GM19238 (cell line): Measurements from ENCODE around the gene GRM5.

Experiments used
- DNase-seq: peaks from one replicate; pipeline ENCODE4 v3.0.0; 2011; ENCODE audit warnings: low spot score; ENCODE audit not compliant: insufficient read length

The GRM5 gene

GRCh38 chr11:88619656-88620385, 446.0 kb downstream of the GRM5 start:
- no peak for DNase-seq

GRCh38 chr11:88619071-88619425, 446.7 kb downstream of the GRM5 start:
- no peak for DNase-seq

GRCh38 chr11:88618327-88619070, 447.3 kb downstream of the GRM5 start:
- no peak for DNase-seq

GRCh38 chr11:88617226-88617625, 448.6 kb downstream of the GRM5 start:
- no peak for DNase-seq

GRCh38 chr11:88604260-88604659, 461.5 kb downstream of the GRM5 start:
- DNase-seq, result no peak

GRCh38 chr11:88603091-88603867, 462.5 kb downstream of the GRM5 start:
- DNase-seq, result no peak

- no peak for DNase-seq
These were observed 468.4 kb downstream of the GRM5 start for GRCh38 chr11:88597387-88597786.

- no peak for DNase-seq
These were observed 469.0 kb downstream of the GRM5 start for GRCh38 chr11:88596786-88597185.

- no peak for DNase-seq
These were observed 471.4 kb downstream of the GRM5 start for GRCh38 chr11:88594274-88594950.

GRCh38 chr11:88590361-88590760, 475.4 kb downstream of the GRM5 start:
- no peak for DNase-seq

GRCh38 chr11:88583251-88583650, 482.5 kb downstream of the GRM5 start:
- no peak for DNase-seq

- DNase-seq, result no peak
These were observed 486.3 kb downstream of the GRM5 start for GRCh38 chr11:88579466-88579865.

- DNase-seq, result no peak
These were observed 489.0 kb downstream of the GRM5 start for GRCh38 chr11:88576741-88577140.

GRCh38 chr11:88575916-88576315, 489.9 kb downstream of the GRM5 start:
- no peak for DNase-seq

GRCh38 chr11:88569342-88569741, 496.4 kb downstream of the GRM5 start:
- DNase-seq, result no peak

- DNase-seq, result no peak
These were observed 510.0 kb downstream of the GRM5 start for GRCh38 chr11:88555829-88556202.

- no peak for DNase-seq
These were observed 510.6 kb downstream of the GRM5 start for GRCh38 chr11:88555018-88555828.

- DNase-seq, result no peak
These were observed 512.6 kb downstream of the GRM5 start for GRCh38 chr11:88553204-88553603.

- peak; percentile 29 for DNase-seq
These were observed 513.3 kb downstream of the GRM5 start for GRCh38 chr11:88552379-88553062.

GRCh38 chr11:88544656-88545280, 521.0 kb downstream of the GRM5 start:
- DNase-seq, result no peak
